ENCODE measurements around the gene PLEKHG3. TPM values are rescaled to one million over a fixed set of nuclear protein-coding genes. Genes with fewer than 3 reads are reported as not detected.

Gene PLEKHG3
- total RNA-seq, 5 donors from 2014 or later (not counting 1 experiment from before 2014, with no cell fraction given): 12.4 to 58.2 (median 27.3) TPM

- Histone ChIP-seq H3K36me3 (ENCODE audit: control insufficient read depth in 2 of 2, extremely low read depth in 1 of 2, insufficient read depth in 1 of 2, low read length in 1 of 2) (no peaks in the 10 kb centered on the region), H3K4me1 (ENCODE audit: control insufficient read depth in 1 of 2, extremely low read depth in 1 of 2, insufficient read depth in 2 of 2, low read length in 2 of 2) (peaks cover 0 to 65% of the 10 kb centered on the region in 2 experiments), H3K9me3 (no peaks in the 10 kb centered on the region), H3K27ac (ENCODE audit: low read length) (no peak overlapping the region), H3K27me3 (replicated peaks in 1 of 2; ENCODE audit: control insufficient read depth in 2 of 2, extremely low read depth in 1 of 2, insufficient read depth in 2 of 2, low read length in 1 of 2) (peaks cover 0 to 20% of the 10 kb centered on the region in 2 experiments), H3K4me3 (ENCODE audit: control insufficient read depth in 1 of 2, extremely low read depth in 1 of 2, low read length in 1 of 2) (no peak overlapping the region)
- ChIA-PET POLR2A (no interaction called here), CTCF (interaction anchor here in 1 of 2 donors (0.6 kb wide), 1 partner anchor 749 kb away, joined by 3 read pairs; no protein-coding TSS in a partner anchor)
- 75% methylated on average over 6 of the region's 11 CpGs for WGBS (ENCODE audit: insufficient coverage)
- DNase-seq (no peak), ATAC-seq (replicated peaks in 1 of 4) (no peak)
- H3K27ac Mint-ChIP-seq: no peak overlapping the region
- peaks cover 30 to 70% (median 57%) of the 10 kb centered on the region in 3 donors for H3K4me1 Mint-ChIP-seq
- no peaks in the 10 kb centered on the region for H3K9me3 Mint-ChIP-seq
- H3K36me3 Mint-ChIP-seq: no peaks in the 10 kb centered on the region
- H3K4me3 Mint-ChIP-seq: peak overlapping the region in 1 of 3 donors; percentile 27
- peaks cover 0 to 3% of the 10 kb centered on the region in 2 donors for H3K27me3 Mint-ChIP-seq
Observed at GRCh38 chr14:64763085-64763782, 59.0 kb downstream of the PLEKHG3 start.

GRCh38 chr14:64763801-64764621, 59.8 kb downstream of the PLEKHG3 start:
- peaks cover 30 to 63% (median 50%) of the 10 kb centered on the region in 3 donors for H3K4me1 Mint-ChIP-seq
- H3K36me3 Mint-ChIP-seq: no peaks in the 10 kb centered on the region
- H3K27me3 ChIP-seq (replicated peaks in 1 of 2; ENCODE audit: control insufficient read depth in 2 of 2, extremely low read depth in 1 of 2, insufficient read depth in 2 of 2, low read length in 1 of 2): peaks cover 0 to 20% of the 10 kb centered on the region in 2 experiments
- H3K4me1 ChIP-seq (ENCODE audit: control insufficient read depth in 1 of 2, extremely low read depth in 1 of 2, insufficient read depth in 2 of 2, low read length in 2 of 2): peaks cover 0 to 58% of the 10 kb centered on the region in 2 experiments
- peak in 1 of 4 experiments; percentile 12 for ATAC-seq (replicated peaks in 1 of 4)
- H3K27me3 Mint-ChIP-seq: peaks cover 0 to 3% of the 10 kb centered on the region in 2 donors
- H3K9me3 Mint-ChIP-seq: no peaks in the 10 kb centered on the region
- no peak overlapping the region for H3K27ac ChIP-seq (ENCODE audit: low read length)
- DNase-seq: peak in 1 of 35 experiments; percentile 20
- H3K4me3 Mint-ChIP-seq: peak overlapping the region in 2 of 3 donors; percentile 56 to 59
- ChIA-PET CTCF (interaction anchor here (0.6 to 1.9 kb wide), 9 partner anchors 30 to 754 kb away, joined by 3 to 9 read pairs (median 4); no protein-coding TSS in a partner anchor), POLR2A (interaction anchor here in 1 of 2 donors (0.6 kb wide), 1 partner anchor 271 kb away, joined by 3 read pairs; no protein-coding TSS in a partner anchor)
- 74% methylated on average over 12 of the region's 18 CpGs for WGBS (ENCODE audit: insufficient coverage)
- peak overlapping the region in 1 of 2 donors; percentile 58 for H3K4me3 ChIP-seq (ENCODE audit: control insufficient read depth in 1 of 2, extremely low read depth in 1 of 2, low read length in 1 of 2)
- no peak overlapping the region for H3K27ac Mint-ChIP-seq
- H3K9me3 ChIP-seq: no peaks in the 10 kb centered on the region
- H3K36me3 ChIP-seq (ENCODE audit: control insufficient read depth in 2 of 2, extremely low read depth in 1 of 2, insufficient read depth in 1 of 2, low read length in 1 of 2): no peaks in the 10 kb centered on the region

GRCh38 chr14:64764641-64765520, 60.7 kb downstream of the PLEKHG3 start:
- 50% methylated on average over 21 of the region's 29 CpGs for WGBS (ENCODE audit: insufficient coverage)

GRCh38 chr14:64765740-64766302, 61.6 kb downstream of the PLEKHG3 start:
- POLR2A ChIA-PET: no interaction called here
- Mint-ChIP-seq H3K4me3 (no peak overlapping the region), H3K27ac (no peak overlapping the region), H3K36me3 (no peaks in the 10 kb centered on the region), H3K4me1 (peaks cover 38 to 54% (median 43%) of the 10 kb centered on the region in 3 donors), H3K27me3 (no peaks in the 10 kb centered on the region), H3K9me3 (no peaks in the 10 kb centered on the region)
- Histone ChIP-seq H3K4me1 (ENCODE audit: control insufficient read depth in 1 of 2, extremely low read depth in 1 of 2, insufficient read depth in 2 of 2, low read length in 2 of 2) (peaks cover 4 to 46% of the 10 kb centered on the region in 2 experiments), H3K27me3 (replicated peaks in 1 of 2; ENCODE audit: control insufficient read depth in 2 of 2, extremely low read depth in 1 of 2, insufficient read depth in 2 of 2, low read length in 1 of 2) (peaks cover 0 to 20% of the 10 kb centered on the region in 2 experiments), H3K27ac (ENCODE audit: low read length) (no peak overlapping the region), H3K36me3 (ENCODE audit: control insufficient read depth in 2 of 2, extremely low read depth in 1 of 2, insufficient read depth in 1 of 2, low read length in 1 of 2) (no peaks in the 10 kb centered on the region), H3K9me3 (no peaks in the 10 kb centered on the region), H3K4me3 (ENCODE audit: control insufficient read depth in 1 of 2, extremely low read depth in 1 of 2, low read length in 1 of 2) (no peak overlapping the region)
- CTCF ChIA-PET: interaction anchor here (0.6 to 1.9 kb wide), 5 partner anchors 70 to 422 kb away, joined by 3 to 9 read pairs (median 4); no protein-coding TSS in a partner anchor
- ATAC-seq (replicated peaks in 1 of 4): no peak
- 78% methylated on average over 4 of the region's 4 CpGs for WGBS (ENCODE audit: insufficient coverage)
- no peak for DNase-seq

More at GRCh38 chr14:64764641-64765520, 60.7 kb downstream of the PLEKHG3 start:
- Mint-ChIP-seq H3K36me3 (no peaks in the 10 kb centered on the region), H3K27ac (no peak overlapping the region), H3K27me3 (peaks cover 0 to 3% of the 10 kb centered on the region in 2 donors), H3K9me3 (no peaks in the 10 kb centered on the region), H3K4me1 (peaks cover 34 to 55% (median 43%) of the 10 kb centered on the region in 3 donors), H3K4me3 (peak overlapping the region; percentile 34 to 59 (median 56))
- peak overlapping the region; percentile 16 to 58 for H3K4me3 ChIP-seq (ENCODE audit: control insufficient read depth in 1 of 2, extremely low read depth in 1 of 2, low read length in 1 of 2)
- ChIA-PET CTCF (interaction anchor here (0.6 to 1.9 kb wide), 12 partner anchors 31 to 754 kb away, joined by 3 to 9 read pairs (median 4); no protein-coding TSS in a partner anchor), POLR2A (interaction anchor here in 1 of 2 donors (0.6 kb wide), 1 partner anchor 271 kb away, joined by 3 read pairs; no protein-coding TSS in a partner anchor)
- no peaks in the 10 kb centered on the region for H3K36me3 ChIP-seq (ENCODE audit: control insufficient read depth in 2 of 2, extremely low read depth in 1 of 2, insufficient read depth in 1 of 2, low read length in 1 of 2)
- no peak overlapping the region for H3K27ac ChIP-seq (ENCODE audit: low read length)
- no peaks in the 10 kb centered on the region for H3K9me3 ChIP-seq
- DNase-seq (peak; percentile 8 to 84 (median 54)), ATAC-seq (replicated peaks in 1 of 4) (peak; percentile 67 to 84 (median 76))
- peaks cover 0 to 49% of the 10 kb centered on the region in 2 experiments for H3K4me1 ChIP-seq (ENCODE audit: control insufficient read depth in 1 of 2, extremely low read depth in 1 of 2, insufficient read depth in 2 of 2, low read length in 2 of 2)
- peaks cover 0 to 20% of the 10 kb centered on the region in 2 experiments for H3K27me3 ChIP-seq (replicated peaks in 1 of 2; ENCODE audit: control insufficient read depth in 2 of 2, extremely low read depth in 1 of 2, insufficient read depth in 2 of 2, low read length in 1 of 2)

GRCh38 chr14:64766430-64767151, 62.4 kb downstream of the PLEKHG3 start:
- Histone ChIP-seq H3K27me3 (replicated peaks in 1 of 2; ENCODE audit: control insufficient read depth in 2 of 2, extremely low read depth in 1 of 2, insufficient read depth in 2 of 2, low read length in 1 of 2) (peaks cover 0 to 20% of the 10 kb centered on the region in 2 experiments), H3K4me1 (ENCODE audit: control insufficient read depth in 1 of 2, extremely low read depth in 1 of 2, insufficient read depth in 2 of 2, low read length in 2 of 2) (peaks cover 9 to 47% of the 10 kb centered on the region in 2 experiments), H3K27ac (ENCODE audit: low read length) (no peak overlapping the region), H3K4me3 (ENCODE audit: control insufficient read depth in 1 of 2, extremely low read depth in 1 of 2, low read length in 1 of 2) (no peak overlapping the region), H3K9me3 (no peaks in the 10 kb centered on the region), H3K36me3 (ENCODE audit: control insufficient read depth in 2 of 2, extremely low read depth in 1 of 2, insufficient read depth in 1 of 2, low read length in 1 of 2) (no peaks in the 10 kb centered on the region)
- Mint-ChIP-seq H3K27ac (no peak overlapping the region), H3K9me3 (no peaks in the 10 kb centered on the region), H3K4me1 (peaks cover 39 to 54% (median 50%) of the 10 kb centered on the region in 3 donors), H3K4me3 (no peak overlapping the region), H3K36me3 (no peaks in the 10 kb centered on the region), H3K27me3 (no peaks in the 10 kb centered on the region)
- DNase-seq (no peak), ATAC-seq (replicated peaks in 1 of 4) (no peak)
- ChIA-PET POLR2A (no interaction called here), CTCF (interaction anchor here (0.5 to 0.8 kb wide), 2 partner anchors 33 to 94 kb away, joined by 3 read pairs; no protein-coding TSS in a partner anchor)
- WGBS (ENCODE audit: insufficient coverage): 96% methylated on average over 20 of the region's 25 CpGs
